H9 (cell line): Measurements from ENCODE around the gene TTC39A. TPM values are rescaled to one million over a fixed set of nuclear protein-coding genes. Genes with fewer than 3 reads are reported as not detected.

ENCODE experiments used
- DNase-seq: peaks from one replicate; pipeline ENCODE4 v3.0.0-alpha.2; 2017
- H2AFZ ChIP-seq: one replicate; pipeline ENCODE4 v1.6.1; 2013; ENCODE audit warnings: mild to moderate bottlenecking, low read length, control low read depth, moderate library complexity
- H2AK5ac ChIP-seq: 2 replicates; pipeline ENCODE4 v1.6.1; 2013; ENCODE audit warnings: low read length, control low read depth, mixed read lengths; ENCODE audit not compliant: insufficient read length
- H2BK120ac ChIP-seq: one replicate; pipeline ENCODE4 v1.6.1; 2013; ENCODE audit warnings: low read depth, mild to moderate bottlenecking, low read length, control low read depth, inconsistent platforms; ENCODE audit not compliant: poor library complexity, severe bottlenecking
- H2BK12ac ChIP-seq: 2 replicates; pipeline ENCODE4 v1.6.1; 2013; ENCODE audit warnings: low read length, control low read depth, mixed read lengths, low read depth; ENCODE audit not compliant: insufficient read length
- H2BK15ac ChIP-seq: 2 replicates; pipeline ENCODE4 v1.6.1; 2013; ENCODE audit warnings: low read depth, low read length, control low read depth
- H2BK20ac ChIP-seq: one replicate; pipeline ENCODE4 v1.6.1; 2013; ENCODE audit warnings: low read depth, mild to moderate bottlenecking, low read length, control low read depth, inconsistent platforms; ENCODE audit not compliant: poor library complexity, severe bottlenecking
- H2BK5ac ChIP-seq: 2 replicates; pipeline ENCODE4 v1.6.1; 2013; ENCODE audit warnings: low read length, control low read depth, mixed read lengths; ENCODE audit not compliant: insufficient read length
- H3K14ac ChIP-seq: 2 replicates; pipeline ENCODE4 v1.6.1; 2013; ENCODE audit warnings: low read length, control low read depth; ENCODE audit not compliant: insufficient read depth
- H3K18ac ChIP-seq: 2 replicates; pipeline ENCODE4 v1.6.1; 2013; ENCODE audit warnings: low read depth, mild to moderate bottlenecking, mixed read lengths, low read length, control low read depth; ENCODE audit not compliant: insufficient read length
- H3K23ac ChIP-seq: 2 replicates; pipeline ENCODE4 v1.6.1; 2013; ENCODE audit warnings: low read length, control low read depth, mixed read lengths, low read depth; ENCODE audit not compliant: insufficient read length
- H3K23me2 ChIP-seq: 2 replicates; pipeline ENCODE4 v1.6.1; 2013; ENCODE audit warnings: low read depth, mild to moderate bottlenecking, mixed read lengths, low read length, control low read depth; ENCODE audit not compliant: insufficient read length, poor library complexity, severe bottlenecking
- H3K27ac ChIP-seq: 2 replicates; pipeline ENCODE4 v1.5.1; 2013; ENCODE audit warnings: low read length, control low read depth, mixed read lengths, low read depth; ENCODE audit not compliant: insufficient read length
- H3K27me3 ChIP-seq: 2 replicates; pipeline ENCODE4 v1.6.1; 2013; ENCODE audit warnings: low read length, control low read depth, inconsistent platforms; ENCODE audit not compliant: insufficient read depth
- H3K4ac ChIP-seq: 2 replicates; pipeline ENCODE4 v1.6.1; 2013; ENCODE audit warnings: low read depth, mild to moderate bottlenecking, control low read depth, inconsistent platforms, low read length, moderate library complexity
- H3K4me1 ChIP-seq: 2 replicates; pipeline ENCODE4 v1.6.1; 2013; ENCODE audit warnings: low read length, control low read depth, inconsistent platforms; ENCODE audit not compliant: insufficient read depth
- H3K4me2 ChIP-seq: 2 replicates; pipeline ENCODE4 v1.6.1; 2013; ENCODE audit warnings: low read length, control low read depth, mixed read lengths; ENCODE audit not compliant: insufficient read length, insufficient read depth
- H3K56ac ChIP-seq: 2 replicates; pipeline ENCODE4 v1.6.1; 2013; ENCODE audit warnings: low read depth, mild to moderate bottlenecking, mixed read lengths, low read length, control low read depth; ENCODE audit not compliant: insufficient read length
- H3K79me1 ChIP-seq: 2 replicates; pipeline ENCODE4 v1.6.1; 2013; ENCODE audit warnings: low read depth, mild to moderate bottlenecking, moderate library complexity, low read length, control low read depth, inconsistent platforms; ENCODE audit not compliant: insufficient read depth, poor library complexity, severe bottlenecking
- H3K79me2 ChIP-seq: 2 replicates; pipeline ENCODE4 v1.6.1; 2013; ENCODE audit warnings: low read length, control low read depth, inconsistent platforms; ENCODE audit not compliant: insufficient read depth
- H3K9ac ChIP-seq: 2 replicates; pipeline ENCODE4 v1.6.1; 2013; ENCODE audit warnings: low read length, control low read depth, mixed read lengths; ENCODE audit not compliant: insufficient read length; ENCODE audit errors: extremely low read depth
- H3K9me3 ChIP-seq: one replicate; pipeline ENCODE4 v1.6.1; 2013; ENCODE audit warnings: low read depth, low read length, inconsistent platforms; ENCODE audit not compliant: control insufficient read depth
- H3T11ph ChIP-seq: one replicate; pipeline ENCODE4 v1.6.1; 2013; ENCODE audit warnings: mild to moderate bottlenecking, low read length, control low read depth, inconsistent platforms
- H4K20me1 ChIP-seq: one replicate; pipeline ENCODE4 v1.6.1; 2013; ENCODE audit not compliant: control insufficient read depth, insufficient read length, insufficient read depth
- H4K5ac ChIP-seq: 2 replicates; pipeline ENCODE4 v1.6.1; 2013; ENCODE audit warnings: low read depth, mild to moderate bottlenecking, mixed read lengths, low read length, control low read depth; ENCODE audit not compliant: insufficient read length
- H4K8ac ChIP-seq: replicated peaks from 2 replicates; pipeline ENCODE4 v1.6.1; 2013; ENCODE audit warnings: low read length, control low read depth, mixed read lengths, low read depth; ENCODE audit not compliant: insufficient read length
- H4K91ac ChIP-seq: 2 replicates; pipeline ENCODE4 v1.6.1; 2013; ENCODE audit warnings: low read depth, mild to moderate bottlenecking, moderate library complexity, mixed read lengths, low read length, control low read depth; ENCODE audit not compliant: insufficient read length
- H3K27ac Mint-ChIP-seq, 3 experiments: 2 replicates in 2 of 3; 3 replicates in 1 of 3; pipeline ENCODE4 v1.8.0; 2020 to 2021; ENCODE audit warnings: mixed read lengths in 3 of 3, mild to moderate bottlenecking in 1 of 3, moderate library complexity in 1 of 3
- H3K27me3 Mint-ChIP-seq: 2 replicates; pipeline ENCODE4 v1.8.0; 2021; ENCODE audit warnings: low read depth, mild to moderate bottlenecking, moderate library complexity, mixed read lengths
- H3K36me3 Mint-ChIP-seq, 3 experiments: 2 replicates in 2 of 3; 3 replicates in 1 of 3; pipeline ENCODE4 v1.8.0; 2020 to 2021; ENCODE audit warnings: low read depth in 3 of 3, mixed read lengths in 3 of 3; ENCODE audit not compliant: insufficient read depth in 1 of 3
- H3K4me1 Mint-ChIP-seq, 2 experiments: 2 replicates each; pipeline ENCODE4 v1.8.0; 2020; ENCODE audit warnings: mixed read lengths in 2 of 2
- H3K4me3 Mint-ChIP-seq, 2 experiments: 2 replicates in 1 of 2; 3 replicates in 1 of 2; pipeline ENCODE4 v1.8.0; 2020 to 2021; ENCODE audit warnings: mild to moderate bottlenecking in 2 of 2, mixed read lengths in 2 of 2, moderate library complexity in 1 of 2
- H3K9me3 Mint-ChIP-seq, 2 experiments: 2 replicates in 1 of 2; 3 replicates in 1 of 2; pipeline ENCODE4 v1.8.0; 2020; ENCODE audit warnings: mild to moderate bottlenecking in 2 of 2, mixed read lengths in 2 of 2, moderate library complexity in 1 of 2
- CTCF ChIP-seq: fragments of 200-600 bp; sonication (generic); conservative IDR thresholded peaks from 3 replicates; pipeline ENCODE4 v1.8.0; 2021; ENCODE audit warnings: antibody characterized with exemption, mild to moderate bottlenecking
- WGBS: extraction: QIAGEN DNeasy Blood & Tissue Kit; methylation state at CpG from one replicate; pipeline ENCODE4 v1.1.7; 2013; ENCODE audit warnings: missing lambda C conversion rate, low lambda C conversion rate, mixed read lengths; ENCODE audit not compliant: insufficient read length; ENCODE audit errors: extremely low coverage; 5-methylcytosine and 5-hydroxymethylcytosine counted together
- total RNA-seq: library from RNA; stranded (reverse); gene quantifications from 2 replicates; pipeline ENCODE4 v1.2.1, GENCODE V29; 2021

TTC39A gene
- total RNA-seq, 1 experiment from 2014 or later, result 7.7 TPM

DNA sequence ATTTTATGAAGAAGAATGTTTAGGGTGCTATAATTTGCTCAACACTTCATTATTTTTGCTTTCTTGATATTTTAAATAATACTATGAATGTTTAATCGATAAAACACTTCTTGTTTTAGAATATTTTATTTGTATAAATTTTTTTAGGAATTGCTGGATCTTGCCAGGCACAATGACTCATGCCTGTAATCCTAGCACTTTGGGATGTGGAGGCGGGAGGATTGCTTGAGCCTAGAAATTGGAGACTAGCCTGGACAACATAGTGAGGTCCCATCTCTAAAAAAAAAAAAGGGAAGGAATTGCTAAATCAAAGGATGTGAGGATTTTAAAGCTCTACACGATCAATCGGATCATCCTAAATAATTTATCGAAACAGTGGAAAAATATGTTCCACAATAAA, 76.7 kb downstream of the TTC39A start:
- no peak overlapping the region for H3K23ac ChIP-seq
- H3K4ac ChIP-seq, result no peak overlapping the region
- H2AK5ac ChIP-seq, result no peak overlapping the region
- TF ChIP-seq CTCF, result no peak
- no peak overlapping the region for H3K56ac ChIP-seq
- H3K27me3 ChIP-seq, result no peaks in the 10 kb centered on the region
- no peak overlapping the region for H3K27ac ChIP-seq
- H3K4me3 Mint-ChIP-seq, result no peak overlapping the region
- H3K9me3 Mint-ChIP-seq, result no peaks in the 10 kb centered on the region
- H3K9ac ChIP-seq, result no peak overlapping the region
- no peak overlapping the region for H2AFZ ChIP-seq
- no peaks in the 10 kb centered on the region; a peak in 1 of 7 replicates for H3K36me3 Mint-ChIP-seq
- no peak overlapping the region for H2BK12ac ChIP-seq
- no peaks in the 10 kb centered on the region for H3K9me3 ChIP-seq
- no peak overlapping the region for H3K4me2 ChIP-seq
- no peak overlapping the region for H3K14ac ChIP-seq
- H4K91ac ChIP-seq, result no peak overlapping the region
- H3K79me2 ChIP-seq, result peaks cover 2% of the 10 kb centered on the region; the same call in 1 of the 2 replicates
- no peaks in the 10 kb centered on the region for H3K23me2 ChIP-seq
- H3K27ac Mint-ChIP-seq, result no peak overlapping the region
- H2BK120ac ChIP-seq, result no peak overlapping the region
- H3K18ac ChIP-seq, result no peak overlapping the region
- no peak overlapping the region for H2BK5ac ChIP-seq
- H3T11ph ChIP-seq, result no peak overlapping the region
- peaks cover 12% of the 10 kb centered on the region for H3K79me1 ChIP-seq
- H2BK20ac ChIP-seq, result no peak overlapping the region
- no peak for DNase-seq
- 0 out of 4 replicates have a peak, but pooled peaks cover 2 to 4% of the 10 kb centered on the region in 2 experiments for H3K4me1 Mint-ChIP-seq
- no peaks in the 10 kb centered on the region for H4K20me1 ChIP-seq
- H3K4me1 ChIP-seq, result no peaks in the 10 kb centered on the region
- WGBS, result no CpG with 5 or more reads among the region's 5 CpGs
- H3K27me3 Mint-ChIP-seq, result no peaks in the 10 kb centered on the region
- no peak overlapping the region for H2BK15ac ChIP-seq
- H4K5ac ChIP-seq, result no peak overlapping the region
- no peak overlapping the region for H4K8ac ChIP-seq
